ENCODE data around the gene POLK.

DNA sequence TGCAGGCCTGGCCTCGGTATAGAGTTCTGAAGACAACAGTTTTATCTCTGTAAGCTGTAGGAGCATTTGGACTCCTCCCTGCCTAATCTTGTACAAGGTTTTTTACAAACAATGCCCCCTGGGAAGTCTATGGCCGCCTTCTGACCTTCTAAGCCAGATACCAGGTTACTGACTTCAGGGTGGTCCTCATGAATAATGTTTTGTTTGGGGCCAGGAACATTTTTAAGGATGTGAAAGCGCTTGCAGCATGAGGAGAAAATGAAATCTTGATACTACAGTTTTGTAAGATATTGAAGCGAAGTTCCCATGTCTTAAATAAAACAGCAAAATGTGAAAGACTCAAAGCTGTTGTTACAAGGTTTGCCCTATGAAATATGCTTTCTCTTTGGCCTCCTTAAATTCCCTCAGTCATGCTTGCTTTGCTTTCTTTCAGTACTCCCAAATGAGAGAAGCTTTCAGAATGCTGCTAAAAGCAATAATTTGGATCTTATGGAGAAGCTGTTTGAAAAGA lies 104.7 kb downstream of the POLK start:
- TF ChIP-seq POLR2AphosphoS5 (IDR thresholded peaks at IDR 0.05; ENCODE audit: low read depth, low read length): no peak
- TF ChIP-seq POLR2A (IDR thresholded peaks at IDR 0.05; ENCODE audit: low read depth, low read length): no peak
- TF ChIP-seq TAF1 (IDR thresholded peaks at IDR 0.05; ENCODE audit: low read depth, low read length): no peak
- no peak for TF ChIP-seq SPI1 (IDR thresholded peaks at IDR 0.05; ENCODE audit: low read depth, low read length)
- no peak for TF ChIP-seq PAX5 (IDR thresholded peaks at IDR 0.05; ENCODE audit: insufficient read depth, low read length, severe bottlenecking)
